ENCODE measurements around the gene CHST10. TPM values are rescaled to one million over a fixed set of nuclear protein-coding genes. Genes with fewer than 3 reads are reported as not detected.

Gene CHST10
- total and polyA plus RNA-seq, 8 donors: 2.4 to 67.1 (median 3.5) TPM; not detected in 2

GRCh38 chr2:100391735-100392515 is 25.5 kb downstream of the CHST10 start:
- 67 to 86% (median 79%) methylated on average over 23 of the region's 23 CpGs for WGBS, 5 donors

GRCh38 chr2:100390001-100390940 is 27.2 kb downstream of the CHST10 start:
- Histone ChIP-seq H3K36me3 (peaks cover 12 to 42% (median 25%) of the 10 kb centered on the region in 4 donors), H3K4me1 (no peaks in the 10 kb centered on the region), H3K4me3 (no peak overlapping the region), H3K9me3 (no peaks in the 10 kb centered on the region), H3K27me3 (no peaks in the 10 kb centered on the region), H3K27ac (no peak overlapping the region)
- WGBS, 5 donors: 87 to 94% (median 91%) methylated on average over 11 to 12 of the region's 12 CpGs
- no peak for DNase-seq
- no peak for TF ChIP-seq POLR2A (IDR thresholded peaks at IDR 0.05)
- no peak for TF ChIP-seq CTCF (IDR thresholded peaks at IDR 0.05)
- no peak for TF ChIP-seq EP300 (IDR thresholded peaks at IDR 0.05)
- no peak for TF ChIP-seq POLR2AphosphoS5 (IDR thresholded peaks at IDR 0.05)
- intact Hi-C loops (cut with DNase I; ENCODE audit: low total_unique reads): no loop called here

More at GRCh38 chr2:100391735-100392515, 25.5 kb downstream of the CHST10 start:
- Histone ChIP-seq H3K27me3 (no peaks in the 10 kb centered on the region), H3K27ac (no peak overlapping the region), H3K4me3 (no peak overlapping the region), H3K36me3 (peaks cover 12 to 58% (median 37%) of the 10 kb centered on the region in 4 donors), H3K4me1 (no peaks in the 10 kb centered on the region), H3K9me3 (no peaks in the 10 kb centered on the region)
- DNase-seq: peak in 1 of 2 donors; percentile 67
- intact Hi-C loops (cut with DNase I; ENCODE audit: low total_unique reads): no loop called here
- TF ChIP-seq CTCF (IDR thresholded peaks at IDR 0.05) (no peak), POLR2A (IDR thresholded peaks at IDR 0.05) (no peak), EP300 (IDR thresholded peaks at IDR 0.05) (no peak), POLR2AphosphoS5 (IDR thresholded peaks at IDR 0.05) (no peak)

- no peak overlapping the region for H3K27ac ChIP-seq
- intact Hi-C loops (cut with DNase I; ENCODE audit: low total_unique reads): no loop called here
- TF ChIP-seq POLR2A (IDR thresholded peaks at IDR 0.05) (no peak), EP300 (IDR thresholded peaks at IDR 0.05) (no peak), CTCF (IDR thresholded peaks at IDR 0.05) (no peak), POLR2AphosphoS5 (IDR thresholded peaks at IDR 0.05) (no peak)
These were observed 28.8 kb downstream of the CHST10 start for GRCh38 chr2:100388703-100389102.

GRCh38 chr2:100383954-100384353 is 33.5 kb downstream of the CHST10 start:
- Histone ChIP-seq H3K4me1 (peaks cover 0 to 7% (median 0%) of the 10 kb centered on the region in 4 donors), H3K4me3 (no peak overlapping the region), H3K9me3 (no peaks in the 10 kb centered on the region), H3K27me3 (no peaks in the 10 kb centered on the region), H3K36me3 (no peaks in the 10 kb centered on the region), H3K27ac (no peak overlapping the region)
- TF ChIP-seq EP300 (IDR thresholded peaks at IDR 0.05) (no peak), POLR2A (IDR thresholded peaks at IDR 0.05) (no peak), POLR2AphosphoS5 (IDR thresholded peaks at IDR 0.05) (no peak), CTCF (IDR thresholded peaks at IDR 0.05) (no peak)
- 75 to 83% (median 78%) methylated on average over 5 of the region's 5 CpGs for WGBS, 5 donors
- intact Hi-C loops (cut with DNase I; ENCODE audit: low total_unique reads): loop anchor here (5.0 kb wide), 1 partner anchor 122 kb away; no protein-coding TSS in a partner anchor
- DNase-seq: no peak

More at GRCh38 chr2:100388703-100389102, 28.8 kb downstream of the CHST10 start:
- H3K36me3 ChIP-seq: peaks cover 12 to 26% (median 22%) of the 10 kb centered on the region in 4 donors
- H3K27me3 ChIP-seq: no peaks in the 10 kb centered on the region
- DNase-seq: no peak
- no peak overlapping the region for H3K4me3 ChIP-seq
- H3K9me3 ChIP-seq: no peaks in the 10 kb centered on the region
- WGBS, 5 donors: 88 to 93% (median 91%) methylated on average over 6 of the region's 6 CpGs
- no peaks in the 10 kb centered on the region for H3K4me1 ChIP-seq

Data from stomach (tissue), 9 donors.